ENCODE results near the gene TENT4A. TPM values are rescaled to one million over a fixed set of nuclear protein-coding genes. Genes with fewer than 3 reads are reported as not detected.
"Not testable (repeated sequence)": the region's sequence is repeated elsewhere in the genome, so short reads cannot be mapped to it uniquely, and the experiment has no call there.

The TENT4A gene
- total RNA-seq, 1 donor from 2014 or later: 45.7 TPM

DNA sequence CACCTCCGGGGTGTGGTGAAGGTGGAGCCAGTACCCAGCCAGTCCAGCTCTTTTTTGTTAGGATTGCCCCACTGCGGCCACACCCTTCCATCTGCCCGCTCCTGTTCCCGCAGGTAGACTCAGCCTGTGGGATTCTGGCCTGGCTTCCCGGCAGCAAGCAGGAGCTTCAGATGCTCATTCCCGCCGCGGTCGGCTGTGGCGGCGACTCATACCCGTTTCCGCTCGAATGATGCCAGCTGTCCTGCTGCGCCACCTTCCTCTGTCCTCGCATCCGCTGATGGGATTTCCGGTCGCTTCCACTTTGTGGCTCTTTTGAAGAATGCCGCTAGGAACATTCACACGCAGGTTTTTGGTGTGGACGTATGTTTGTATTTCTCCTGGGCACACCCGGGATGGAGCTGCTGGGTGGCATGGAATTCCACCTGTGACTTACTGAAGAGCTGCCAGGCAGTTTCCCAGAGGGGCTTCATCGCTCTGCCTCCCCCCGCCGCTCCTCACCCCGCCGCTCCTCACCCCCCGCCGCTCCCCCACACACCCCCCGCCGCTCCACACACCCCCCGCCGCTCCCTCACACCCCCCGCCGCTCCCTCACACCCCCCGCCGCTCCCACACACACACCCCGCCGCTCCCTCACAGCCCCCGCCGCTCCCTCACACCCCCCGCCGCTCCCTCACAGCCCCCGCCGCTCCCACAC is 60.3 kb downstream of the TENT4A start:
- Mint-ChIP-seq H3K27me3 (ENCODE audit: low read depth) (no peaks in the 10 kb centered on the region), H3K9me3 (no peaks in the 10 kb centered on the region), H3K27ac (no peak overlapping the region), H3K4me3 (no peak overlapping the region), H3K4me1 (no peaks in the 10 kb centered on the region), H3K36me3 (no peaks in the 10 kb centered on the region)
- TF ChIP-seq, protein P1, sequence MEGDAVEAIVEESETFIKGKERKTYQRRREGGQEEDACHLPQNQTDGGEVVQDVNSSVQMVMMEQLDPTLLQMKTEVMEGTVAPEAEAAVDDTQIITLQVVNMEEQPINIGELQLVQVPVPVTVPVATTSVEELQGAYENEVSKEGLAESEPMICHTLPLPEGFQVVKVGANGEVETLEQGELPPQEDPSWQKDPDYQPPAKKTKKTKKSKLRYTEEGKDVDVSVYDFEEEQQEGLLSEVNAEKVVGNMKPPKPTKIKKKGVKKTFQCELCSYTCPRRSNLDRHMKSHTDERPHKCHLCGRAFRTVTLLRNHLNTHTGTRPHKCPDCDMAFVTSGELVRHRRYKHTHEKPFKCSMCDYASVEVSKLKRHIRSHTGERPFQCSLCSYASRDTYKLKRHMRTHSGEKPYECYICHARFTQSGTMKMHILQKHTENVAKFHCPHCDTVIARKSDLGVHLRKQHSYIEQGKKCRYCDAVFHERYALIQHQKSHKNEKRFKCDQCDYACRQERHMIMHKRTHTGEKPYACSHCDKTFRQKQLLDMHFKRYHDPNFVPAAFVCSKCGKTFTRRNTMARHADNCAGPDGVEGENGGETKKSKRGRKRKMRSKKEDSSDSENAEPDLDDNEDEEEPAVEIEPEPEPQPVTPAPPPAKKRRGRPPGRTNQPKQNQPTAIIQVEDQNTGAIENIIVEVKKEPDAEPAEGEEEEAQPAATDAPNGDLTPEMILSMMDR (IDR thresholded peaks at IDR 0.05; ENCODE audit: unreplicated experiment): no peak
- DNase-seq (ENCODE audit: low spot score in 2 of 2, unreplicated experiment in 2 of 2): no peak

DNA sequence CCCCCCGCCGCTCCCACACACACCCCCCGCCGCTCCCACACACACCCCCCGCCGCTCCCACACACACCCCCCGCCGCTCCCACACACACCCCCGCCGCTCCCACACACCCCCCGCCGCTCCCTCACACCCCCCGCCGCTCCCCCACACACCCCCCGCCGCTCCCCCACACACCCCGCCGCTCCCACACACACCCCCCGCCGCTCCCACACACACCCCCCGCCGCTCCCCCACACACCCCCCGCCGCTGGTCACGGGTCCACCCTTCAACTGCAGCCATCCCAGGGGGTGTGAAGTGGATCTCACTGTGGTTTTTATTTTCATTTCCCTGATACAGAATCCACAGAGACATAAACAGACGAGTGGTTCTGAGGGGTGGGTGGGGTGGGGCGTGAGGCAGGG is 61.0 kb downstream of the TENT4A start:
- not testable (repeated sequence) for H3K4me3 Mint-ChIP-seq; H3K4me1 Mint-ChIP-seq; H3K36me3 Mint-ChIP-seq; DNase-seq (ENCODE audit: low spot score in 2 of 2, unreplicated experiment in 2 of 2); H3K27ac Mint-ChIP-seq; H3K9me3 Mint-ChIP-seq; H3K27me3 Mint-ChIP-seq (ENCODE audit: low read depth)

DNA sequence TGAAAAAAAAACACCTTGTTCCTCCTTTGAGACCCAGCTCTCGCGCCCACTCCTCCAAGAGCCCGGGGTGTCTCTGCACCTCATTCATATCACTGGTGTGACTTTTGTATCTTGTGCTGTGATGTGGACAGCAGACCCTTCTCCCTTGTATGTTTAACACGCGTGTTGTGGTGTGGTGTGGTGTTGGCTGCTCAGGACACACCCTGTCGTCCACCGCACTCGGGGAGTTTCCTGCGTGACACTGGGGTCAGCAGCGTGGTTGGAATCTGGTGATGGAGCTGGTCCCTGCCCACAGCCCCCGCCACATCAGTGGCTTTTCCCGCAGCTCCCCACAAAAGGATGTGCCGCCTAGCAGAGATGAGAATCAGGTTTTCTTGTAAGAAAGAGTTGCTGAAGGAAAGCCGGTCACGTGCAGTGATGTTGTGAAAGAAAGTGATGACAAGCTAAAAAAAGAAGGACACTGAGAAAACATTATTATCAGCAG is 61.5 kb downstream of the TENT4A start:
- no peak overlapping the region for H3K27ac Mint-ChIP-seq
- H3K9me3 Mint-ChIP-seq: peaks cover 6% of the 10 kb centered on the region
- TF ChIP-seq, protein P1 (IDR thresholded peaks at IDR 0.05; ENCODE audit: unreplicated experiment): no peak
- H3K4me1 Mint-ChIP-seq: no peaks in the 10 kb centered on the region
- H3K36me3 Mint-ChIP-seq: no peaks in the 10 kb centered on the region
- DNase-seq (ENCODE audit: low spot score in 2 of 2, unreplicated experiment in 2 of 2): no peak
- no peaks in the 10 kb centered on the region for H3K27me3 Mint-ChIP-seq (ENCODE audit: low read depth)
- no peak overlapping the region for H3K4me3 Mint-ChIP-seq

DNA sequence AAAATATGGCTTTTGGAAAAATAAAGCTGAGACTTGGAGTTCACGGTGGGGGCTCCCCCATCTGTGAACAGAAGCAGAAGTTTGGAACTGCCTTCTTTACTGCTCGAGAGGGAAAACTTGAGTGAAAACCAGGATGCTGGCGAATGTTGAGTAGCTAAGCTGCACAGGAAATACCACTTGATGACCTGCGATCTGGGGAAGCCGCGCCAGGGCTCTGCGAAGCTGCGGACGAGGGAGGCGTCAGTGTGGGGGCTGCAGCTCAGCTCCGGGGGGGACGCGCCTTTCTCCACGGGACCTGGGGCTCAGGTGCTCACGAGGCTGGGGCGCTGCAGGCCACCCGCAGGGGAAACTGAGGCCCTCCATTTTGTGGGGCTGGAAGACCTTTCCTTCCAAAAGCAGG is 62.3 kb downstream of the TENT4A start:
- Mint-ChIP-seq H3K4me3 (no peak overlapping the region), H3K4me1 (no peaks in the 10 kb centered on the region), H3K36me3 (no peaks in the 10 kb centered on the region), H3K9me3 (peaks cover 12% of the 10 kb centered on the region), H3K27me3 (ENCODE audit: low read depth) (no peaks in the 10 kb centered on the region), H3K27ac (no peak overlapping the region)
- no peak for DNase-seq (ENCODE audit: low spot score in 2 of 2, unreplicated experiment in 2 of 2)
- TF ChIP-seq, protein P1 (IDR thresholded peaks at IDR 0.05; ENCODE audit: unreplicated experiment): no peak

DNA sequence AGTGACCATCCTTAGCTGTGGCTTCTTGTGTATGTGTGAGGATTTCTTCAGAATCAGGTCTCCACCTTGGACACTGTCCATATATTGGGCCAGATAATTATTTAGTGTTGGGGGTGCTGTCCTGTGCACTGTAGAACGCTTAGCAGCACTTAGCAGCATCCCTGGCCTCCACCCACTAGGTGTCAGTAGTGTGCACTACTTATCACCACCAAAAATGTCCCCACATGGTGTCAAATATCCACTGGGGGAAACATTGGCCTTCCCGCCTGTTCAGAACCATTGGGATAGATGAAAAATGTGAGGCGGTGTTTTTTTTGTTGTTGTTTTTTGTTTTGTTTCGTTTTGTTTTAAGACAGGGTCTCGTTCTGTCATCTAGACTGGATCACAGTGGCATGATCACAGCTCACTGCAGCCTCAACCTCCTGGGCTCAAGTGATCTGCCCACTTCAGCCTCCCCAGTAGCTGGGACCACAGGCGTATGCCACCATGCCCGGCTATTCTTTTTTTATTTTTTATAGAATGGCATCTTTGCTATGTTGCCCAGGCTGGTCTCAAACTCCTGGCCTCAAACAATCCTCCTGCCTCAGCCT is 67.7 kb downstream of the TENT4A start:
- Mint-ChIP-seq H3K27me3 (ENCODE audit: low read depth) (no peaks in the 10 kb centered on the region), H3K4me3 (no peak overlapping the region), H3K27ac (no peak overlapping the region), H3K4me1 (no peaks in the 10 kb centered on the region), H3K9me3 (peaks cover 15% of the 10 kb centered on the region), H3K36me3 (no peaks in the 10 kb centered on the region)
- TF ChIP-seq, protein P1 (IDR thresholded peaks at IDR 0.05; ENCODE audit: unreplicated experiment): no peak
- DNase-seq (ENCODE audit: low spot score in 2 of 2, unreplicated experiment in 2 of 2): no peak

DNA sequence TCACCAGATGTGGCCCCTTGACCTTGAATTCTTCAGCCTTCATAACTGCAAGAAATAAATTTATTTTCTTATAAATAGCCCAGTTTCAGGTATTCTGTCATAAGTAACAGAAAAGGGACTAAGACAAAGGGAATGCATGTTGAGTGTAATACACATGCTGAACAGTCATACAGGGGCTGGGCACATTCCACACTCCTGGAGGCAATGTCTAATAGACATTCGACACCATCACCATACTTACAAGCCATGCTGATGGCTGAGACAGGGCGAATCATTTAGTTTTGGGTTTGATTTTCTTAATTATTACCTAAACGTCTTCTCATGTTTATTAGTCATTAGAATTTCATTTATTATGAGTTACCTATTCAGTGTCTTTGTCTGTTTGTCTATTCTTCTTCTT is 68.5 kb downstream of the TENT4A start:
- TF ChIP-seq, protein P1 (IDR thresholded peaks at IDR 0.05; ENCODE audit: unreplicated experiment): no peak
- DNase-seq (ENCODE audit: low spot score in 2 of 2, unreplicated experiment in 2 of 2): no peak
- H3K36me3 Mint-ChIP-seq: no peaks in the 10 kb centered on the region
- H3K4me1 Mint-ChIP-seq: no peaks in the 10 kb centered on the region
- H3K9me3 Mint-ChIP-seq: peaks cover 15% of the 10 kb centered on the region
- no peaks in the 10 kb centered on the region for H3K27me3 Mint-ChIP-seq (ENCODE audit: low read depth)
- H3K27ac Mint-ChIP-seq: no peak overlapping the region
- no peak overlapping the region for H3K4me3 Mint-ChIP-seq

Data from mesothelial cell of epicardium (in vitro differentiated cells).